MM.1S (cell line): ENCODE results near the gene TTL.

Experiments
- DNase-seq: peaks from one replicate; pipeline ENCODE4 v3.0.0-alpha.2; 2015
- H2AFZ ChIP-seq: fragments of 300-600 bp; sonication (generic); 2 replicates; pipeline ENCODE4 v1.6.0; 2016; ENCODE audit warnings: antibody characterized with exemption, low read length
- H3F3A ChIP-seq: fragments of 300-600 bp; sonication (generic); 2 replicates; pipeline ENCODE4 v1.6.1; 2016; ENCODE audit warnings: mild to moderate bottlenecking, antibody characterized with exemption, low read length, moderate library complexity, mixed read lengths; ENCODE audit not compliant: insufficient read depth
- H3K27ac ChIP-seq: fragments of 300-600 bp; sonication (generic); 2 replicates; pipeline ENCODE4 v1.5.1; 2016; ENCODE audit warnings: mild to moderate bottlenecking, low read length
- H3K27me3 ChIP-seq: fragments of 300-600 bp; sonication (generic); replicated peaks from 2 replicates; pipeline ENCODE4 v1.6.0; 2016; ENCODE audit warnings: low read length; ENCODE audit not compliant: insufficient read depth
- H3K36me3 ChIP-seq: fragments of 300-600 bp; sonication (generic); replicated peaks from 2 replicates; pipeline ENCODE4 v1.6.1; 2016; ENCODE audit warnings: mild to moderate bottlenecking, low read length, mixed read lengths; ENCODE audit not compliant: insufficient read depth
- H3K4me1 ChIP-seq: fragments of 300-600 bp; sonication (generic); 2 replicates; pipeline ENCODE4 v1.6.1; 2016; ENCODE audit warnings: low read length, mixed read lengths
- H3K4me2 ChIP-seq: fragments of 300-600 bp; sonication (generic); 2 replicates; pipeline ENCODE4 v1.6.0; 2016; ENCODE audit warnings: low read depth, low read length
- H3K4me3 ChIP-seq: fragments of 300-600 bp; sonication (generic); 2 replicates; pipeline ENCODE4 v1.5.1; 2016; ENCODE audit warnings: low read length, mixed read lengths
- H3K79me2 ChIP-seq: fragments of 300-600 bp; sonication (generic); 2 replicates; pipeline ENCODE4 v1.6.1; 2016; ENCODE audit warnings: mixed run types, low read length, mixed read lengths
- H3K9ac ChIP-seq: fragments of 300-600 bp; sonication (generic); 2 replicates; pipeline ENCODE4 v1.6.1; 2016; ENCODE audit warnings: low read length, mixed read lengths
- H3K9me2 ChIP-seq: fragments of 300-600 bp; sonication (generic); replicated peaks from 2 replicates; pipeline ENCODE4 v1.6.1; 2016; ENCODE audit warnings: mild to moderate bottlenecking, low read length, mixed read lengths; ENCODE audit not compliant: insufficient read depth
- H3K9me3 ChIP-seq: fragments of 300-600 bp; sonication (generic); replicated peaks from 2 replicates; pipeline ENCODE4 v1.6.1; 2016; ENCODE audit warnings: mild to moderate bottlenecking, low read length, mixed read lengths; ENCODE audit not compliant: insufficient read depth
- H4K20me1 ChIP-seq: fragments of 300-600 bp; sonication (generic); 2 replicates; pipeline ENCODE4 v1.6.1; 2016; ENCODE audit warnings: mild to moderate bottlenecking, low read length, moderate library complexity, mixed read lengths; ENCODE audit not compliant: insufficient read depth
- EZH2 ChIP-seq: fragments of 300-600 bp; sonication (generic); optimal IDR thresholded peaks from 2 replicates; pipeline ENCODE3; 2017; ENCODE audit warnings: low read depth, mild to moderate bottlenecking, antibody characterized with exemption, low read length, mixed read lengths
- EZH2phosphoT487 ChIP-seq: fragments of 300-600 bp; sonication (generic); IDR thresholded peaks from 2 replicates; pipeline ENCODE4 v1.6.1; 2018; ENCODE audit warnings: antibody characterized with exemption, low read length
- TF ChIP-seq, protein P1 (sequence below): fragments of 300-600 bp; sonication (generic); IDR thresholded peaks from 2 replicates; pipeline ENCODE4 v1.5.1; 2016; ENCODE audit warnings: antibody characterized with exemption, low read length, mixed read lengths

The TTL gene

GRCh38 chr2:112516801-112517200 is 34.8 kb downstream of the TTL start:
- no peak overlapping the region for H3K9ac ChIP-seq
- no peak for DNase-seq
- no peaks in the 10 kb centered on the region for H3K27me3 ChIP-seq
- no peaks in the 10 kb centered on the region for H3K9me2 ChIP-seq
- H3K4me3 ChIP-seq, result no peak overlapping the region
- H3K27ac ChIP-seq, result no peak overlapping the region
- no peaks in the 10 kb centered on the region; the same call in 1 of the 2 replicates for H3K36me3 ChIP-seq
- no peak overlapping the region for H2AFZ ChIP-seq
- no peaks in the 10 kb centered on the region for H3F3A ChIP-seq
- H3K79me2 ChIP-seq, result no peaks in the 10 kb centered on the region
- no peaks in the 10 kb centered on the region for H3K9me3 ChIP-seq
- H3K4me2 ChIP-seq, result no peak overlapping the region
- no peaks in the 10 kb centered on the region for H4K20me1 ChIP-seq
- TF ChIP-seq, protein P1, sequence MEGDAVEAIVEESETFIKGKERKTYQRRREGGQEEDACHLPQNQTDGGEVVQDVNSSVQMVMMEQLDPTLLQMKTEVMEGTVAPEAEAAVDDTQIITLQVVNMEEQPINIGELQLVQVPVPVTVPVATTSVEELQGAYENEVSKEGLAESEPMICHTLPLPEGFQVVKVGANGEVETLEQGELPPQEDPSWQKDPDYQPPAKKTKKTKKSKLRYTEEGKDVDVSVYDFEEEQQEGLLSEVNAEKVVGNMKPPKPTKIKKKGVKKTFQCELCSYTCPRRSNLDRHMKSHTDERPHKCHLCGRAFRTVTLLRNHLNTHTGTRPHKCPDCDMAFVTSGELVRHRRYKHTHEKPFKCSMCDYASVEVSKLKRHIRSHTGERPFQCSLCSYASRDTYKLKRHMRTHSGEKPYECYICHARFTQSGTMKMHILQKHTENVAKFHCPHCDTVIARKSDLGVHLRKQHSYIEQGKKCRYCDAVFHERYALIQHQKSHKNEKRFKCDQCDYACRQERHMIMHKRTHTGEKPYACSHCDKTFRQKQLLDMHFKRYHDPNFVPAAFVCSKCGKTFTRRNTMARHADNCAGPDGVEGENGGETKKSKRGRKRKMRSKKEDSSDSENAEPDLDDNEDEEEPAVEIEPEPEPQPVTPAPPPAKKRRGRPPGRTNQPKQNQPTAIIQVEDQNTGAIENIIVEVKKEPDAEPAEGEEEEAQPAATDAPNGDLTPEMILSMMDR, result no peak
- TF ChIP-seq EZH2phosphoT487 (no peak), EZH2 (no peak)
- H3K4me1 ChIP-seq, result no peaks in the 10 kb centered on the region

DNA sequence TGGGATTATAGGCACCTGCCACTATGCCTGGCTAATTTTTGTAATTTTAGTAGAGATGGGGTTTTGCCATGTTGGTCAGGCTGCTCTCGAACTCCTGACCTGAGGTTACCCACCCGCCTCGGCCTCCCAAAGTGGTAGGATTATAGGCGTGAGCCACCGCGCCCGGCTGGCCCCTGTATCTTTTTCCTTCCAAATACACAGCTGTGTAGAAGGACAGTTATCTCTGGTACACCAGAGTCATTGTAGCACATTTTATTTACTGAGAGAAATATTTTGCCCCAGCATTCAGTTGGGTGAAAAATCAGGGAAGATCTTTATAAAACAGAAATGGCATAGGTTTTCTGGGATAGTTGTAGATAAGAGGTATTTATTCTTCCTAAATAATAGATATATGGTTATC is 36.9 kb downstream of the TTL start:
- no peak overlapping the region for H3K27ac ChIP-seq
- H3K4me1 ChIP-seq, result no peaks in the 10 kb centered on the region
- H3K9me3 ChIP-seq, result no peaks in the 10 kb centered on the region
- H3K9ac ChIP-seq, result no peak overlapping the region
- no peaks in the 10 kb centered on the region for H3F3A ChIP-seq
- H3K36me3 ChIP-seq, result no peaks in the 10 kb centered on the region
- TF ChIP-seq EZH2 (no peak), EZH2phosphoT487 (no peak)
- TF ChIP-seq, protein P1, result no peak
- no peaks in the 10 kb centered on the region for H3K9me2 ChIP-seq
- H3K4me3 ChIP-seq, result no peak overlapping the region
- H2AFZ ChIP-seq, result no peak overlapping the region
- no peak overlapping the region for H3K4me2 ChIP-seq
- H3K79me2 ChIP-seq, result no peaks in the 10 kb centered on the region
- no peaks in the 10 kb centered on the region for H4K20me1 ChIP-seq
- no peak for DNase-seq
- H3K27me3 ChIP-seq, result no peaks in the 10 kb centered on the region

GRCh38 chr2:112519506-112519905 is 37.5 kb downstream of the TTL start:
- Histone ChIP-seq H3K4me1 (no peaks in the 10 kb centered on the region), H3K27ac (no peak overlapping the region), H3K9me3 (no peaks in the 10 kb centered on the region), H3K79me2 (no peaks in the 10 kb centered on the region), H4K20me1 (no peaks in the 10 kb centered on the region), H3K4me2 (no peak overlapping the region), H3K36me3 (no peaks in the 10 kb centered on the region), H3K27me3 (no peaks in the 10 kb centered on the region), H3K9me2 (no peaks in the 10 kb centered on the region), H2AFZ (no peak overlapping the region), H3F3A (no peaks in the 10 kb centered on the region), H3K9ac (no peak overlapping the region), H3K4me3 (no peak overlapping the region)
- DNase-seq, result no peak
- TF ChIP-seq EZH2phosphoT487 (no peak), EZH2 (no peak)

GRCh38 chr2:112520234-112520783 is 38.4 kb downstream of the TTL start:
- Histone ChIP-seq H4K20me1 (no peaks in the 10 kb centered on the region), H3K4me2 (no peak overlapping the region), H3K36me3 (no peaks in the 10 kb centered on the region), H3K27ac (no peak overlapping the region), H2AFZ (no peak overlapping the region), H3K9me3 (no peaks in the 10 kb centered on the region), H3K4me3 (no peak overlapping the region), H3K9me2 (no peaks in the 10 kb centered on the region), H3K79me2 (no peaks in the 10 kb centered on the region), H3K27me3 (no peaks in the 10 kb centered on the region), H3K4me1 (no peaks in the 10 kb centered on the region), H3K9ac (no peak overlapping the region), H3F3A (no peaks in the 10 kb centered on the region)
- TF ChIP-seq EZH2, result no peak
- TF ChIP-seq, protein P1, result no peak
- DNase-seq, result no peak
